Uterus (tissue), 2 donors: ENCODE data around the gene RSRP1.
"Not testable (repeated sequence)": the region's sequence is repeated elsewhere in the genome, so short reads cannot be mapped to it uniquely, and the experiment has no call there.

Experiments
- POLR2A ChIP-seq, 2 donors: fragments of 450-650 bp; IDR thresholded peaks; one replicate each; pipeline ENCODE4 v1.6.1; 2016; ENCODE audit warnings: antibody characterized with exemption in 2 of 2, mild to moderate bottlenecking in 1 of 2, moderate library complexity in 1 of 2
- TF ChIP-seq, protein P1 (sequence below), 4 experiments: fragments of 200-600 bp in 2 of 4; fragments of 450-650 bp in 2 of 4; sonication (generic) in 2 of 4; IDR thresholded peaks; one replicate each; pipeline ENCODE4 v1.5.1; 2016 to 2019; ENCODE audit warnings: antibody characterized with exemption in 4 of 4, mild to moderate bottlenecking in 2 of 4, moderate library complexity in 1 of 4

DNA sequence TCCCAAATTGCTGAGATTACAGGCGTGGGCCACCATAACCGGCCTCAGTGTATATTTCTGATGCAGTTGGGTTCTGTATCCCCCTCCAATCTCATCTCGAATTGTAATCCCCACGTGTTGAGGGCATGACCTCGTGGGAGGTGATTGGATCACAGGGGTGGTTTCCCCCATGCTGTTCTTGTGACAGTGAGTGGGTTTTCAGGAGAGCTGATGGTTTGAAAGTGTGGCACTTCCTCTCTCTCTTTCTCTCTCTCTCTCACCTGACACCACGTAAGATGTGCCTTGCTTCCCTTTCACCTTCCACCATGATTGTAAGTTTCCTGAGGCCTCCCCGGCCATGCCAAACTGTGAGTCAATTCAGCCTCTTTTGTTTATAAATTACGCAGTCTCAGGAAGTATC is 49.2 kb upstream of the RSRP1 start:
- TF ChIP-seq, protein P1, sequence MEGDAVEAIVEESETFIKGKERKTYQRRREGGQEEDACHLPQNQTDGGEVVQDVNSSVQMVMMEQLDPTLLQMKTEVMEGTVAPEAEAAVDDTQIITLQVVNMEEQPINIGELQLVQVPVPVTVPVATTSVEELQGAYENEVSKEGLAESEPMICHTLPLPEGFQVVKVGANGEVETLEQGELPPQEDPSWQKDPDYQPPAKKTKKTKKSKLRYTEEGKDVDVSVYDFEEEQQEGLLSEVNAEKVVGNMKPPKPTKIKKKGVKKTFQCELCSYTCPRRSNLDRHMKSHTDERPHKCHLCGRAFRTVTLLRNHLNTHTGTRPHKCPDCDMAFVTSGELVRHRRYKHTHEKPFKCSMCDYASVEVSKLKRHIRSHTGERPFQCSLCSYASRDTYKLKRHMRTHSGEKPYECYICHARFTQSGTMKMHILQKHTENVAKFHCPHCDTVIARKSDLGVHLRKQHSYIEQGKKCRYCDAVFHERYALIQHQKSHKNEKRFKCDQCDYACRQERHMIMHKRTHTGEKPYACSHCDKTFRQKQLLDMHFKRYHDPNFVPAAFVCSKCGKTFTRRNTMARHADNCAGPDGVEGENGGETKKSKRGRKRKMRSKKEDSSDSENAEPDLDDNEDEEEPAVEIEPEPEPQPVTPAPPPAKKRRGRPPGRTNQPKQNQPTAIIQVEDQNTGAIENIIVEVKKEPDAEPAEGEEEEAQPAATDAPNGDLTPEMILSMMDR (IDR thresholded peaks at IDR 0.05), result not testable (repeated sequence)
- not testable (repeated sequence) for TF ChIP-seq POLR2A (IDR thresholded peaks at IDR 0.05)
